Tibial nerve (tissue), 3 donors: ENCODE measurements around the gene YPEL2.

Experiments
- CTCF ChIP-seq, 5 experiments: fragments of 200-600 bp in 3 of 5; fragments of 450-650 bp in 2 of 5; sonication (generic) in 3 of 5; IDR thresholded peaks; one replicate each; pipeline ENCODE4 v1.5.1; 2016 to 2019; ENCODE audit warnings: antibody characterized with exemption in 5 of 5, mild to moderate bottlenecking in 3 of 5, moderate library complexity in 2 of 5
- POLR2A ChIP-seq, 2 donors: fragments of 450-650 bp; IDR thresholded peaks; one replicate each; pipeline ENCODE4 v1.6.1; 2017; ENCODE audit warnings: antibody characterized with exemption in 2 of 2, mild to moderate bottlenecking in 2 of 2, moderate library complexity in 2 of 2

GRCh38 chr17:59376506-59376905, 45.1 kb downstream of the YPEL2 start:
- TF ChIP-seq CTCF (IDR thresholded peaks at IDR 0.05) (no peak), POLR2A (IDR thresholded peaks at IDR 0.05) (no peak)
